Activated naive CD4-positive, alpha-beta T cell treated with anti-CD3 and anti-CD28 coated beads for 36 hours (primary cell): ENCODE results near the gene S1PR3. TPM values are rescaled to one million over a fixed set of nuclear protein-coding genes. Genes with fewer than 3 reads are reported as not detected.

Source experiments
- CTCF ChIA-PET: fragments of 350-600 bp; sonication (Branson Sonifier 250); formaldehyde crosslinking; loops from one replicate; lab custom pipeline; 2021; ENCODE audit warnings: antibody characterized with exemption; lab: Charles Lee
- DNase-seq: peaks from one replicate; pipeline ENCODE4 v3.0.0-alpha.2; 2020
- H3K27ac Mint-ChIP-seq: one replicate; pipeline ENCODE4 v1.8.0; 2021; ENCODE audit warnings: mild to moderate bottlenecking, mixed read lengths
- H3K27me3 Mint-ChIP-seq: one replicate; pipeline ENCODE4 v1.8.0; 2021; ENCODE audit warnings: low read depth, mixed read lengths
- H3K36me3 Mint-ChIP-seq: one replicate; pipeline ENCODE4 v1.8.0; 2021; ENCODE audit warnings: low read depth, mixed read lengths
- H3K4me1 Mint-ChIP-seq: one replicate; pipeline ENCODE4 v1.8.0; 2021; ENCODE audit warnings: low read depth, mixed read lengths
- H3K4me3 Mint-ChIP-seq: one replicate; pipeline ENCODE4 v1.8.0; 2021; ENCODE audit warnings: mild to moderate bottlenecking, moderate library complexity, mixed read lengths
- H3K9me3 Mint-ChIP-seq: one replicate; pipeline ENCODE4 v1.8.0; 2021; ENCODE audit warnings: mixed read lengths
- intact Hi-C: fragments of 100-400 bp; cut with micrococcal nuclease; formaldehyde crosslinking; loops from one replicate; pipeline ENCODE4 v1.15.1; 2023
- total RNA-seq, 2 experiments: library from RNA; stranded (reverse); gene quantifications; one replicate each; pipeline ENCODE4 v1.2.3, GENCODE V29; 2021

S1PR3 gene
- total RNA-seq, 2 experiments from 2014 or later: 0.91 to 1.4 TPM

DNA sequence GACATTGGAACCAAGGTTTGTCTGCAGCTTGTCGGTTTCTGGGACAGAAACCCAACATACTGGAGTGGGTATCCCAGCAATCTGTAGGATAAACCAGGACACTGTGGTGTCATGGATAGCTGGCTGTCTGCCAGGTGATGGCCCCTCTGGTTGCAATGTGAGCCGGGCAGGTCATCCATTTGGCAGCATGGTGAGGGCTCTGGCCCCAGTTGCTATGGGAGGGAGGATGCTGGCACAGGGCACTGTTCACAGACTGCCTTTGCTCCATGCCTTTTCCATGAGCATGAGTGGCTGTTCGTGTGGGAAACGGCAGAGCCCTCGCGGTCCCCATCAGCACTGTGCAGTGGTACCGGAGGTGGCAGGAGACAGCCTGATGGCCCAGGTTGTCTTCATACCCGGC lies 6.4 kb downstream of the S1PR3 start:
- CTCF ChIA-PET: no interaction called here
- H3K27ac Mint-ChIP-seq: no peak overlapping the region
- peaks cover under 1% of the 10 kb centered on the region for H3K4me1 Mint-ChIP-seq
- no peak for DNase-seq
- H3K36me3 Mint-ChIP-seq: no peaks in the 10 kb centered on the region
- peaks cover 47% of the 10 kb centered on the region for H3K27me3 Mint-ChIP-seq
- no peaks in the 10 kb centered on the region for H3K9me3 Mint-ChIP-seq
- no peak overlapping the region for H3K4me3 Mint-ChIP-seq
- intact Hi-C loops: no loop called here

DNA sequence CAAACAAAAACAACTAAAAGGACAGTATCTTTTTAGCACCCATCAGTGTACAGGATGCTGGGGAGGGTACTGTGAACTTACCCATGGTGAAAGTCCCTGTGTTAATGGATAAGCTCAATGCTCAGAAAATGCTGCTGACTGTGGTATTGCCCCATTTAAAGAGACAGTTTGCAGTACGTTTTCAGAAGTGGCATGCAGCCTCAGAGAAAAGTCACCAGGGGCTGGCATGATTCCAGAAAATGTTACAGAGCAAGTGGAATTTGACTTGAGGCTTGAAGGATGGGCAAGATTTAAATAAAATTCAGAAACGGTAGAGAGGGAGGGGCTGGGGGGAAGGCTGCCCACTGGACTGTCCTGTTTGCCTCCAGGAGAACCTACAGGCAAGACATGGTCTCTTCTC lies 7.2 kb downstream of the S1PR3 start:
- Mint-ChIP-seq H3K9me3 (no peaks in the 10 kb centered on the region), H3K27ac (no peak overlapping the region), H3K27me3 (peaks cover 42% of the 10 kb centered on the region), H3K36me3 (no peaks in the 10 kb centered on the region), H3K4me1 (no peaks in the 10 kb centered on the region), H3K4me3 (no peak overlapping the region)
- CTCF ChIA-PET: no interaction called here
- intact Hi-C loops: no loop called here
- no peak for DNase-seq

DNA sequence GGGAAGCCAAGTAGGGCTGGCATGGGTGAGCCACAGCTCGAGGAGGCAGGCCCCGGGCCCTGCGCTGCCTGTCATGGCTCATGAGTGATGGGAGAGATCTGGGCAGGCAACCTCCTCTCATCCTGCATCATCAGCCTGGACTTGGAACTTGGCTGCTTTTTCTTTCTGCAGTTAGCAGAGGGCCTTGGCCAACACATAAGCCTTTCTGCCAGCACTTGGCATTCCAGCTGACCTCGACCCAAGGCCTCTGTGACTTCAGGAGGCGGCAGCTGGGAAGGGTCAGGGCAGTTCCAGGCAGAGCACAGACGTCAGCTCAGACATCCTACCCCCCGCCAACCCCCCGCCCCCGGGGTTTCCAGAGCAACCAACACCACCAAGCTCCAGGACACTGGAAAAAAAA lies 7.6 kb downstream of the S1PR3 start:
- CTCF ChIA-PET: interaction anchor here (0.7 kb wide), 1 partner anchor 1314 kb away, joined by 3 read pairs; no protein-coding TSS in a partner anchor
- H3K36me3 Mint-ChIP-seq: no peaks in the 10 kb centered on the region

DNA sequence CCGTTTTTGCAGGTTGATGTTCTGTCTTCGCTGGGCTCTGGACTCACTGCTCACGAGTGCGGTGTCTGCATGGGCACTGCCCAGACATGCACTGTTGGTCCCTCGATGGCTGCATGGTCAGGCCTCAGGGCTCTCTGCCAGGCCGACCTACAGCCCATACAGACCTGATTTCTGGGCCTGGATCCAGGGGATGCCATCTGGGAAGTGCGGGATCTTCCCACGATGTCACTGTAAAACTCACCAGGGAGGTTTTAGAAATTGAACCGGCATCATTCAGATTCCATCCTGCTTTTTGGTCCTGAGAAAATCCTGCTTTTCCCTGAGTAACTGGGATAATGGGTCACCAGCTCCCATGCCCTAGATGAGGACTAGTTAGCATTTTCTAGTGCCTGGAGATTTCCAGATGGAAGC lies 9.1 kb downstream of the S1PR3 start:
- Mint-ChIP-seq H3K27ac (no peak overlapping the region), H3K4me1 (no peaks in the 10 kb centered on the region), H3K4me3 (no peak overlapping the region), H3K36me3 (no peaks in the 10 kb centered on the region), H3K27me3 (peaks cover 33% of the 10 kb centered on the region), H3K9me3 (no peaks in the 10 kb centered on the region)
- no peak for DNase-seq
- intact Hi-C loops: loop anchor here (2.0 to 10.0 kb wide), 4 partner anchors 277 to 1046 kb away; a partner anchor contains a TSS
- CTCF ChIA-PET: interaction anchor here (0.6 to 1.7 kb wide), 7 partner anchors 84 to 409 kb away, joined by 3 to 5 read pairs (median 3); no protein-coding TSS in a partner anchor

More for the DNA sequence above, 7.6 kb downstream of the S1PR3 start:
- intact Hi-C loops: no loop called here
- no peaks in the 10 kb centered on the region for H3K9me3 Mint-ChIP-seq
- H3K4me1 Mint-ChIP-seq: no peaks in the 10 kb centered on the region
- DNase-seq: no peak
- H3K4me3 Mint-ChIP-seq: no peak overlapping the region
- H3K27me3 Mint-ChIP-seq: peaks cover 38% of the 10 kb centered on the region
- H3K27ac Mint-ChIP-seq: no peak overlapping the region

DNA sequence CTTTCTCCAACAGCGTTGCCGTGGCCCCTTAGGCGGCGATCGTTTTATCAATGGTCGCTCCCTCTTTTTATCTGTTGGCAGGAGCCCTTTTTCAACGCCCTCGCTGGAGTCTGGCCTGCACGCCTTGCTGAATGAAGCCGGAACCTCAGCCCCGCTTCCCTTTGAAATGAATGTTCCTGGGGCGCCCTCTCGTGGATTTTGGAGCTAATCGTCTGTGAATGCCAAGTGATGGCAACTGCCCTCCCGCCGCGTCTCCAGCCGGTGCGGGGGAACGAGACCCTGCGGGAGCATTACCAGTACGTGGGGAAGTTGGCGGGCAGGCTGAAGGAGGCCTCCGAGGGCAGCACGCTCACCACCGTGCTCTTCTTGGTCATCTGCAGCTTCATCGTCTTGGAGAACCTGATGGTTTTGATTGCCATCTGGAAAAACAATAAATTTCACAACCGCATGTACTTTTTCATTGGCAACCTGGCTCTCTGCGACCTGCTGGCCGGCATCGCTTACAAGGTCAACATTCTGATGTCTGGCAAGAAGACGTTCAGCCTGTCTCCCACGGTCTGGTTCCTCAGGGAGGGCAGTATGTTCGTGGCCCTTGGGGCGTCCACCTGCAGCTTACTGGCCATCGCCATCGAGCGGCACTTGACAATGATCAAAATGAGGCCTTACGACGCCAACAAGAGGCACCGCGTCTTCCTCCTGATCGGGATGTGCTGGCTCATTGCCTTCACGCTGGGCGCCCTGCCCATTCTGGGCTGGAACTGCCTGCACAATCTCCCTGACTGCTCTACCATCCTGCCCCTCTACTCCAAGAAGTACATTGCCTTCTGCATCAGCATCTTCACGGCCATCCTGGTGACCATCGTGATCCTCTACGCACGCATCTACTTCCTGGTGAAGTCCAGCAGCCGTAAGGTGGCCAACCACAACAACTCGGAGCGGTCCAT lies 10.0 kb downstream of the S1PR3 start:
- Mint-ChIP-seq H3K9me3 (no peaks in the 10 kb centered on the region), H3K36me3 (no peaks in the 10 kb centered on the region), H3K27me3 (peaks cover 26% of the 10 kb centered on the region), H3K4me3 (no peak overlapping the region), H3K4me1 (no peaks in the 10 kb centered on the region), H3K27ac (no peak overlapping the region)
- CTCF ChIA-PET: interaction anchor here (0.6 to 1.7 kb wide), 9 partner anchors 37 to 410 kb away, joined by 3 to 5 read pairs (median 4); no protein-coding TSS in a partner anchor
- intact Hi-C loops: loop anchor here (1.0 to 10.0 kb wide), 5 partner anchors 276 to 1046 kb away; a partner anchor contains a TSS
- DNase-seq: peak; percentile 91

DNA sequence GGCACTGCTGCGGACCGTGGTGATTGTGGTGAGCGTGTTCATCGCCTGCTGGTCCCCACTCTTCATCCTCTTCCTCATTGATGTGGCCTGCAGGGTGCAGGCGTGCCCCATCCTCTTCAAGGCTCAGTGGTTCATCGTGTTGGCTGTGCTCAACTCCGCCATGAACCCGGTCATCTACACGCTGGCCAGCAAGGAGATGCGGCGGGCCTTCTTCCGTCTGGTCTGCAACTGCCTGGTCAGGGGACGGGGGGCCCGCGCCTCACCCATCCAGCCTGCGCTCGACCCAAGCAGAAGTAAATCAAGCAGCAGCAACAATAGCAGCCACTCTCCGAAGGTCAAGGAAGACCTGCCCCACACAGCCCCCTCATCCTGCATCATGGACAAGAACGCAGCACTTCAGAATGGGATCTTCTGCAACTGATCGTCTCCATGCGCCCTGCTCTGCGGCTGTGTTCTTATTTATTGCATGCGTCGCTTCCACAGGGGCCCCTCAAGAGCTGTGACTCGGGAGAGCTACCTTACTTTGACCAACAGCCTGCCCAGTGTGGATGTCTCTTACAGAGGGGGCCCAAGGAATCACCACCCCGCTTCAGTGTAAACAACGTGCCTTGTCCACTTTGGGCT lies 10.8 kb downstream of the S1PR3 start:
- H3K27ac Mint-ChIP-seq: no peak overlapping the region
- DNase-seq: no peak
- no peak overlapping the region for H3K4me3 Mint-ChIP-seq
- H3K27me3 Mint-ChIP-seq: peaks cover 19% of the 10 kb centered on the region
- H3K4me1 Mint-ChIP-seq: no peaks in the 10 kb centered on the region
- CTCF ChIA-PET: interaction anchor here (0.6 kb wide), 2 partner anchors 235 to 288 kb away, joined by 3 to 4 read pairs; no protein-coding TSS in a partner anchor
- no peaks in the 10 kb centered on the region for H3K36me3 Mint-ChIP-seq
- intact Hi-C loops: loop anchor here (1.0 to 10.0 kb wide), 5 partner anchors 275 to 1047 kb away; a partner anchor contains a TSS
- no peaks in the 10 kb centered on the region for H3K9me3 Mint-ChIP-seq

DNA sequence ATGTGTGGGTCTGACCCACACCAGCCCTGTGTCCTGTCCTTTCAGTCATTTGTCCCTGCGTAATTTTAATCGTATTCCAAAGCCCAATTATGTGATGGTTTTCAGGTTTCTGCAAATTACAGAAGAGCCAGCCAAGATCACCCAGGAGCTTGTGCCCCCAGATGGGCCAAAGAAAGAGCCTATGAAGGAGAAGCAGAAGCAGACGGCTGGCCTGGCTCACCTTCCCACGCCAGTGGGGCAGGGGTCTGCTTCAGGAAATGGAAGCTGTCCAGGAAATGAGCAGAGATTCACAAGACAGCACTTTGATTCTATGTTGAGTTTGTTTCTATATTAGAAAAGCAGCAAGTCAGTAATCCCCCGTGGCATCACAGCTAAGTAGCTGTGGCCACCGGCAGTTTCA lies 11.7 kb downstream of the S1PR3 start:
- Mint-ChIP-seq H3K4me1 (no peaks in the 10 kb centered on the region), H3K4me3 (no peak overlapping the region), H3K36me3 (no peaks in the 10 kb centered on the region), H3K27ac (no peak overlapping the region), H3K9me3 (no peaks in the 10 kb centered on the region), H3K27me3 (peaks cover 19% of the 10 kb centered on the region)
- intact Hi-C loops: loop anchor here (5.0 to 10.0 kb wide), 2 partner anchors 274 to 1048 kb away; a partner anchor contains a TSS
- CTCF ChIA-PET: interaction anchor here (0.6 kb wide), 1 partner anchor 289 kb away, joined by 4 read pairs; no protein-coding TSS in a partner anchor
- DNase-seq: no peak

DNA sequence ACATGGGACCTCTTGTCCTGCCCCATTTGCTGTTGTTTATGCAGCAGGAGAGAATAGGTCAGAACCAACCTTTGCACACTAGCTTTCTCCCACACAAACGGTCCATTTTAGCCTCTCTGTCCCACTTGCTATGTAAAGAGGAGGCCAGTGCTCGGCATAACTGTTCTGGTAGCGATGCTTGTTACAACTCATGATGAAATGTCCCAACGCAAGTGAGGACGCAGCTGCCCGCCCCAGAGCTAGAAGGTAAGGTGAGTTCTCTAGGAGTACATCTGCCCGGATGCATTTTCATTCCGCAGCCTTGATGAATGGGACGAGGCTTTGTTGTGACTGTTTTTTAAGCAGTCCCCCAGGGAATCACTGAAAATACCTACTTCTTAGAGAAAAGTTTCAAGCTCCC lies 14.1 kb downstream of the S1PR3 start:
- Mint-ChIP-seq H3K27ac (no peak overlapping the region), H3K4me3 (no peak overlapping the region), H3K4me1 (no peaks in the 10 kb centered on the region), H3K9me3 (no peaks in the 10 kb centered on the region), H3K36me3 (no peaks in the 10 kb centered on the region), H3K27me3 (peaks cover 19% of the 10 kb centered on the region)
- no peak for DNase-seq
- CTCF ChIA-PET: interaction anchor here (1.5 kb wide), 1 partner anchor 412 kb away, joined by 4 read pairs; no protein-coding TSS in a partner anchor
- intact Hi-C loops: loop anchor here (10.0 kb wide), 1 partner anchor 1051 kb away; a partner anchor contains a TSS

DNA sequence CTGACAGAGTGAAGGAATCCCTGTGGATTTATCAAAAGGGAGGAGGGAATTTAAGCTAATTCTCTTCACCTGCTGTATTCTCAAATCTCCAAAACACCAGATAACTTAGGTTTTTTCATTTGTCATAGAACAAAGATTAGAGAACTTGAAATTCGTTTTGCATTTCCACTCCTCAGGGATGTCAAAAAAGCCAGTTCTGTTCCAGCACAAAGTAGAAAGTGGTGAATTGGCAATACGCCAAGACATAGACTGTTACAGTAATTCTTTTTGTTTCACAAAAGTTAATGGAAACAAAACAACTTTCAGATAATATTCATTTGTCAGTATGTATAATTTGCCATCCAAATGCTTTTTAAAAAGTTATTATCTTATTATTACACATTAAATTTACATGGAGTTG lies 15.0 kb downstream of the S1PR3 start:
- Mint-ChIP-seq H3K36me3 (no peaks in the 10 kb centered on the region), H3K27me3 (peaks cover 15% of the 10 kb centered on the region), H3K9me3 (no peaks in the 10 kb centered on the region), H3K4me1 (no peaks in the 10 kb centered on the region), H3K4me3 (no peak overlapping the region), H3K27ac (no peak overlapping the region)
- DNase-seq: no peak
- intact Hi-C loops: loop anchor here (10.0 kb wide), 1 partner anchor 1051 kb away; a partner anchor contains a TSS
- CTCF ChIA-PET: interaction anchor here (1.5 kb wide), 1 partner anchor 413 kb away, joined by 4 read pairs; no protein-coding TSS in a partner anchor

DNA sequence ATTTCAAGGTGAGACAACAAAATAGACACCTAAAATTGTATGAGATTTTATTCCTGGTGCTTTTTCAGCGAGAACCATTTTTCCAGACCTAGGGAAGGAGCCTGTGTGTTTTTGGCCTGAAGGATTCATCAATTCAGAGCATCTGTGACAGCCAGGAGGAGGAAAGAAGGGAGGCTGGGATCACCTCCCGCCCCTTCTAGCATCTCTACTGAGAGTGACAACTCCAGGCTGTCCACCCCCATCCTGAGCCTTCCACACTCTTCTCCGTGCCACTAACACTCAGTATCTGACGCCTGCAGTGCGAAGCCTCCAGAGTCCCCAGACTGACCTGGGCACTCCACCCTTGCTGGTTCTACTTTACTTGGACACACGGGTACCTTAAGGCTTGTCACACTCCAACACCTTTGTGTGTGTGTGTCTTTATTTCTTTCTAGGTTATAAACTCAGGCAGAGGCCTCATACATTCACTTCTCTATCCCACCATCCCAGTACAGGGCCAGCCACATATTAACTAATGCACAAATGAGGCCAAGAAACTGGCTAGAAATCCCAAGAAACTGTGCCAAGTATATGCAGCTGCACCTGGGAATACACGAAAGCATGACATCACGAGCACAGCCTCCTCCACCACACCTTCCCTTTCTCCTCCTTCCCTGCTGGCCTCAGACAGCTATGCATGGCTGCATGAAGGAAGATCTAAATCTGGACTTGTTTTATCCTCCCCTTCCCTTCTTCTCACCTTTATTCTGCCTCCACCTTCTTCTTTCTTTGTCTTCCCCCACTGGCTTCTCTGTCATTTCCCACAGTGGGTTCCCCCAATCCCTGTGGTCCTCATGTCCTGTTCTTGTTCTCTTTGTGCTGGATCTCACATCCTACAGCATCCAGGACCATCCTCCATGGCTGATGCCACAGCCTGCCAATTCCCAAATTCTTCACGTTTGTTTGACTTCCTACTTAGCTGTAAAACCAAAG lies 16.0 kb downstream of the S1PR3 start:
- Mint-ChIP-seq H3K9me3 (no peaks in the 10 kb centered on the region), H3K27me3 (peaks cover 7% of the 10 kb centered on the region), H3K4me3 (no peak overlapping the region), H3K4me1 (no peaks in the 10 kb centered on the region), H3K27ac (no peak overlapping the region), H3K36me3 (no peaks in the 10 kb centered on the region)
- CTCF ChIA-PET: interaction anchor here (0.6 kb wide), 1 partner anchor 351 kb away, joined by 3 read pairs; no protein-coding TSS in a partner anchor
- no peak for DNase-seq
- intact Hi-C loops: loop anchor here (10.0 kb wide), 1 partner anchor 1052 kb away; a partner anchor contains a TSS
